NCI-H82 treated with DMSO at 0.1 percent for 48 hours (cell line): ENCODE data around the gene THOP1.
"Not testable (repeated sequence)": the region's sequence is repeated elsewhere in the genome, so short reads cannot be mapped to it uniquely, and the experiment has no call there.

Experiments used
- DNase-seq: peaks from one replicate; lab custom pipeline; 2025; ENCODE audit not compliant: unreplicated experiment; lab: John Stamatoyannopoulos, UW

Gene THOP1

DNA sequence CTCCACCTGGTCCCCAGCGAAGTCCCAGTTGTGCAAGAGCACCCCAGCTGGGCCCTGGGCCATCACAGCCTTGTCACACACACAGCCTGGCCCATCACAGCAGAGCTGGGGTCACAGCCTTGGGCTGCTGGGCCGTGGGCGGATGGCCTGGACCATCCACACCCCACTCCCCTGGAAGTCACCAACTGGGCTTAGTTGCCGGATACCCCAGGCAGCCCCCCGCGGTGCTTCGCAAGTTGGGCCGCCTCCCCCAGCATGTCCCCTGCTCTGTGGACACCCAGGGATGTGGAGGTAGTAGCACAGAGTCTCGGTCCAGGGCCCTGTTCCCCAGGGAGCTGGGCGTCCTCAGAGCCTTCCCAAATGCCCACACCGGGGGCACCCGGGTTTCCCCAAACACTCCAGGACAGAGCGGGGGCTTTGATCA is 29.9 kb downstream of the THOP1 start:
- no peak for DNase-seq

GRCh38 chr19:2815923-2816322 is 30.6 kb downstream of the THOP1 start:
- no peak for DNase-seq

DNA sequence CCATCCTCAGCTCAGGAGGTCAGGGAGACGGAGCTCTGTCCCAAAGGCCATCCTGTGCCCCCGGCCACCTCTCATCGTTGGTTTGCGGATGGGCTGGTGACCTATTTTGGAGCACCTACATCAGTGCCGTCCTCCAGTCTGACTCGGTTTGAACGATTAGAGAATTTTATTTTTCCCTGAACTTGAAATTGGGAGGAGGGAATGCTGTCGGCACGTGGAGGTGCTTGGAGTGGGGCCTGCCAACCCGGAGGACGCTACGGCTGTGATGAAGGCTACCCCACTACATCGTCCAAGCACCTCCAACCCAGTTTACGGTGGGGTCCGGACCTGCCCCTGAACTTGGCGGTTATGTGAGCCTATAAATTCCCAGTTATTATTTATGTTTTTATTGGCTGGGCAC is 31.3 kb downstream of the THOP1 start:
- DNase-seq, result no peak

DNA sequence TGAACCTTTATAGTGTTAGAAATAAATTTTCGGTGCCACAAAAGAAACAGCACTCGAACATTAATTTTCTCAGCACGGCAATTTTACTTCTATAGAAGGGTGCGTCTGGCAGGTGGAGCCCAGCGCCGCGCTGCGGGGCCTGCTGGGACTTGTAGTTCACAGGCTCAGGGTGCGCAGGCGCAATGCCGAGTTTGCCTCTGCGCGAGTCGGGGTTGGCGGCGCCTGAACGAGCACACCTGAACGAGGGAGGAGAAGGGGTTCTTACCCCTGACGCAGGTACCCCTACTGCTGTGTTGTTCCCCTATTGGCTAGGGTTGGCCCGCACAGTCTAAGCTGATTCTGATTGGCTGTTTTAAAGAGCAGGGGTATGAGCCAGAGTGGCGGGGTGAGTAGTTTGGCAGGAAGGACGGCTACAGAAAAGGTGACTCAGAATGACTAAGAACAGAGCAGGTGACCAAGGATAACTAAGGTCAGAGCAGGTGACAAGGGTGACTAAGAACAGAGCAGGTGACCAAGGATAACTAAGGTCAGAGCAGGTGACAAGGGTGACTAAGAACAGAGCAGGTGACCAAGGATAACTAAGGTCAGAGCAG is 32.0 kb downstream of the THOP1 start:
- not testable (repeated sequence) for DNase-seq

GRCh38 chr19:2819540-2820111 is 34.3 kb downstream of the THOP1 start, which contains the start of gene ZNF554:
Gene ZNF554 (plus strand): TSS chr19:2819868. CDS start chr19:2820072, 204 bp downstream.
- peak; percentile 80 for DNase-seq

DNA sequence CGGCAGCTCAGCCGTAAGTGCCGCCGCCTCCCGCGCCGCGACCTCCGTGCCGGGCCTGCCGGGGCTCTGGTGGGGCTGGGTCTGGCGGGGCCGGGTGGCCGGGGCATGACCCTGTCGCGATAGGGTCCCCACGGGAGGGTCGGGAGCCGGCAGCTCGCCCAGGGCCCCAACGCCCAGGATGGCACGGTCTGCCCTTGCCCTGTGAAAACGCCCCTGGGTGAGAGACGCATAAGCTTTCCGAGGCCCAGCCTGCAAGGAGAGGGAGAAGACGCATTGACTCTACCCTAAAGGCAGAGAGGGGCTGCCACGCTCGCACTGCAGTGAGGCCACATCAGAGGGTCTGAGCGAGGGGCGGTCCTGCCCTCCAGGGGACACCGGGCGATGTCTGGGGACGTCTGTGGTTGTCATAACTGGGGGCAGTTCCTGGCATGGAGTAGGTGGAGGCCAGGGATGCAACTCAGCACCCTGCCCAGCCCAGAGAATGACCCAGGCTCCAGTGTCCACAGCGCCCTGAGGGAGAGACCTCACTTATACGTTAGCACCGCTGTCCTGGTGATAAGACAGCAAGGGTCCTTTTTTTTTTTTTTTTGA is 34.9 kb downstream of the THOP1 start:
- DNase-seq, result no peak

DNA sequence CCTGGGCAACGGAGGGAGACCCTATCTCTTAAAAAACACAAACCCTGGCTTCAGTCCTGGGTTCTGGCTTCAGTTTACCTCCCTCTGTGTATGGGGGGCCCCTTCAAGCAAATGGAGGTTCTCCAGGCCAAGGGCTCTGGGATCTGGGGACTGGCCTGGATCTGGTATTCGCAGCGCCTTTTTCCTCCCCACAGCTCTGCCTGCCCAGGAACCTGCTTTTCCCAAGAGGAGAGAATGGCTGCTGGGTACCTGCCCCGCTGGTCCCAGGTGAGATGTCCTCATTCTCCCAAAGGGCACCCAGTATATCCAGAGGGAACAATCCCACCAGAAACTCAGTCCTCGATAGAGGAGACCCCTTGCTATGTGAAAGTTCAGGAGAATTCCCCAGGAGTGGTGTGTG is 37.5 kb downstream of the THOP1 start:
- DNase-seq, result no peak

GRCh38 chr19:2823646-2824045 is 38.3 kb downstream of the THOP1 start:
- DNase-seq, result no peak

GRCh38 chr19:2824129-2824528 is 38.8 kb downstream of the THOP1 start:
- DNase-seq, result no peak

DNA sequence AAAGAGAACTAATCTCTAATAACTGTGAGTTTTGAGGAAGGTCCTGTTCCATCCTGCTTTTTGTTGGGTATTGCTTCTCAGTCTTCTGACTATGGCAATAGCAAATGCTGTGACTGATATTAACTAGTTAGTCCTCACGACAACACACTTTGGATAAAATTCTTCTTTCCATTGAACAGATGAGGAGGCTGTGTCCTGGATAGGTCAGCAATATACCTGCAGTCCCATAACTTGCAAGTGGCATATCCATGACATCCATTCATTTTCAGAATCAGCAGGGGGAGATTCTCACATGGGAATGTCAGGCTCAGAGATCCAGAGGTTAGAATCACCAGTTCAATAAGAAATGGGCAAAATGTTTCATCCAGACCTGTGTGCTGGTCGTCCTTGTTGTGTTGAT is 41.7 kb downstream of the THOP1 start:
- no peak for DNase-seq

DNA sequence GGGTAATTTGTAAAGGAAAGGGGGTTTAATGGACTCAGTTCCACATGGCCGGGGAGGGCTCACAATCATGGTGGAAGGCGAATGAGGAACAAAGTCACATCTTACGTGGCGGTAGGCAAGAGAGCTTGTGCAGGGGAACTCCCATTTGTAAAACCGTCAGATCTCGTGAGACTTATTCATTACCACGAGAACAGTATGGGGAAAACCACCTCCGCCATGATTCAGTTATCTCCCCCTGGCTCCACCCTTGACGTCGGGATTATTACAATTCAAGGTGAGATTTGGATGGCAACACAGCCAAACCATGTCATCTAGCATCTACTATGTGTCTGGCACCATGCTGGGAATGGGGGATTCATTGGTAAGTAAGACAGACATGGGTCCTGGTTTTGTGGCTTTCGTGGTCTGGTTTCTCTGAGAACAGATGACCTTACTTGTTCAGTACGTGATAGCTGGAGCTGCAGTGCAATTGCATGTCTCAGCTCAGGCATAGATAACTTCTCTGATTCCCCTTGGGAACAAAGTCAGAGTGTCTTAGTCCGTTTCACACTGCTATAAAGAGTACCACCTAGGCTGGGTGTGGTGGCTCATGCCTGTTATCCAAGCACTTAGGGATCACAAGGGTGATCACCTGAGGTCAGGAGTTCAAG is 42.7 kb downstream of the THOP1 start:
- no peak for DNase-seq

- DNase-seq, result no peak
Observed at GRCh38 chr19:2834294-2834871, 49.1 kb downstream of the THOP1 start.

GRCh38 chr19:2837430-2837829 is 52.1 kb downstream of the THOP1 start:
- DNase-seq, result no peak

DNA sequence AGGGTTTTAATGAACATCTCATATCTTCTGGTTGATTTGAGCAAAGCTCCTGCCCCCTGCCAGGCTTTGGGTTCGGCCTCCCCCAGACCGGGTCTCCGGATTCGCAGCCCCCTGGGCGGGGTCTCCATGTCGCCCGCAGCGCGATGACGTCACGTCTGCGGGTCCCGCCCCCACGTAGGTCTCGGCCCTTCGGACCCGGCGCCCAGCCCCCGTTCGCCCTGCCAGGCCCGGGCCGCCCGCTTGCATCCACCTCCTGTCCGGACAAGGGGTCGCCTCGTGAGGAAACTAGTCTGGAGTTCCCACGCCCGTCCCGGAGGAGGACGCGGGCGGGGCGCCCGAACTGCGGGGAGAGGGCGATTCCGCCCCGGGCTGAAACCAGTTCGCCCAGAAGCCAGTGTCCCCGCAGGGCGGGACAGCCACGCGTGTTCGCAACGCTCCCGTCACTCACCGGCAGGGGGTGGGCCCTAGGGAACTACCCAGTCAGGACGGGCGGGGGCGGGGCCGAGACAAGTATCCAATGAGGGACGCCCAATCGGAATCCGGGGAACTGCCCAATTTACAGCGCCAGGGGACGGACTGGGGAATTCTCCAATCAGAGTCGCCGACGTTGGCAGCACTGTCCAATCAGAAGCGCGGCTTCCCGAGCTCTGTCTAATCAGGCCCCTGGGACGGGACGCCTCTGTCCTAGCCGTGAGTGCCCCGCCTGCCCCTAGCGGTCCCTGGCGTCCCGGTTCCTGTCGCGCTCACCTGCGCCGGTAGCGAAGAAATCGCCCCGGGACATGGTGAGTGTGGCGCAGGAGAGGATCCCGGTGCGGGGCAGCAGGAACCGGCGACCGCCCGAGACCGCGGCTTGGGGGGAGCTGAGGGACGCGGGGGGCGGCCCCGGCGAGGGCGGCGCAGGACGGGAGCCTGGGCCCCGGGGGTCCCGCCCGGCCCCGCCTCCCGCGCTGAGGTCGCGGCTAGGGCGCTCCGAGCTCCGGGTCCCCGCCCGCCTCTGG is 55.8 kb downstream of the THOP1 start, which contains the start of gene ZNF555:
ZNF555 (plus strand) TSS at position 682 of the 998 bp plus-strand sequence; CDS start at position 780, 98 bp downstream.
- peak; percentile 95 for DNase-seq

DNA sequence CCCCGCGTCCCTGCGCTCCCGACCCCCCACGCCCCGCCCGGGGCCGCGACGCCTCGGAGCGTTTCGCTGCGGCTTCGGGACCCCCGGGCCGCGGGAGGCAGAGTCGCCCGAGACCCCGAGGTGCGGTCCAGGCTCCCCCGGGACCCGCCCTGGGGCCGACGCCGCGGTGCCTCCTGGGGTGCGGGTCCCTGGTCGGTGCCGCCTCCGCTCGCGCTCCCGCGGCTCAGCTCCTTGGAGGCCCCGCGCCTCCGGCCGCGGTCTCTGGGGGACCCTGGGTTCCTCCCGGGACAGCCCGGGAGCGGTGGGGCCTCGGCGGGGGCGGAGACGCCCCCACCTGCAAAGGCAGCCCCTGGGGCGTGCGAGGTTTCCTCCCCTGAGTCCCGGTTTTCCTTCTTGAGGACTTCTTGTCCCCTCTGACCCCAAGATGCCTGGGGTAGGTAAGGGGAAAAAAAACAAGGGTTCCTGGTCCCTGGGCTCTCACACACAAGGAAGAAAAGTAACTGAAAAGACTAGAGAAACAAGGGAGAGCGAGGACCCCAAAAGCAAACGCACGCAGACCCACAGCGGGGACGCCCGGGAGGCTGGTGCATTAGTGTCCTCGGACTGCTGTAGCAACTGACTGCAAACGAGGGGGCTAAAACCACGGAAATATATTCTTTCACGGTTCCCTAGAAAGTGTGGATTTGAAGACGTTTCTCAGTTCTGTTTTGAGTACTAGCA is 56.7 kb downstream of the THOP1 start:
- DNase-seq, result no peak

DNA sequence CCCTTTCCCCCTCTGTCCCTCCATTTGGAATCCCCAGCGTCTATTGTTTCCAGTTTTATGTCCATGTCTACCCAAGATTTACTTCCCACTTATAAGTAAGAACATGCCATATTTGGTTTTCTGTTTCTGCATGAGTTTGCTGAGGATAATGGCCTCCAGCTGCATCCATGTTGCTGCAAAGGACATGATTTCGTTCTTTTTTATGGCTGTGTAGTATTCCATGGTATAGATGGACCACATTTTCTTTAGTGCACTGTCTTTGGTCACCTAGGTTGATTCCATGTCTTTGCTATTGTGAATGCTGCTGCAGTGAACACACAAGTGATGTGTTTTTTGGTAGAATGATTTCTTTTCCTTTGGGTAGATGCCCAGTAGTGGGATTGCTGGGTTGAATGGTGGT is 59.8 kb downstream of the THOP1 start:
- DNase-seq, result no peak

- DNase-seq, result no peak
Observed at GRCh38 chr19:2846180-2846894, 61.0 kb downstream of the THOP1 start.

GRCh38 chr19:2847507-2847906 is 62.2 kb downstream of the THOP1 start:
- no peak for DNase-seq

DNA sequence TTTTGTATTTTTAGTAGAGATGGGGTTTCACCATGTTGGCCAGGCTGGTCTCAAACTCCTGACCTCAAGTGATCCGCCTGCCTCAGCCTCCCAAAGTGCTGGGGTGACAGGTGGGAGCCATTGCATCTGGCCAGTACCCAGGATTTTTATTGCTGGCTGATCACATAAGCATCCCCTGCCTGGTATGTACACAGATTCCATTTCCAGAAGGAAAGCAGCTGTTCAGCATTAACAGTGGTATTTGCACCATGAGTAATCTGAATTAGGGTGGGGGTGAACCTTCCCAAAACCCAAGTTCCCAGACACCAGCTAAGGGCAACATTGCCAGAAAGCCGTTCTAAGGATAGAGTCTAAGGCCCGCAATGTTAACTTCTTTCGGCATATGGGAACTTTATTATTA is 63.3 kb downstream of the THOP1 start:
- DNase-seq, result no peak
